GM19025 (cell line): ENCODE data around the gene DOCK10.
A peak's percentile ranks its signal among the peaks of the same experiment; 100 is the strongest.

ENCODE experiments used
- ATAC-seq: cut with Tn5 transposase; IDR thresholded peaks from one replicate; pipeline ENCODE4 v1.9.1; 2021; ENCODE audit warnings: mild to moderate bottlenecking, low read depth, moderate library complexity; ENCODE audit not compliant: unreplicated experiment

Gene DOCK10

DNA sequence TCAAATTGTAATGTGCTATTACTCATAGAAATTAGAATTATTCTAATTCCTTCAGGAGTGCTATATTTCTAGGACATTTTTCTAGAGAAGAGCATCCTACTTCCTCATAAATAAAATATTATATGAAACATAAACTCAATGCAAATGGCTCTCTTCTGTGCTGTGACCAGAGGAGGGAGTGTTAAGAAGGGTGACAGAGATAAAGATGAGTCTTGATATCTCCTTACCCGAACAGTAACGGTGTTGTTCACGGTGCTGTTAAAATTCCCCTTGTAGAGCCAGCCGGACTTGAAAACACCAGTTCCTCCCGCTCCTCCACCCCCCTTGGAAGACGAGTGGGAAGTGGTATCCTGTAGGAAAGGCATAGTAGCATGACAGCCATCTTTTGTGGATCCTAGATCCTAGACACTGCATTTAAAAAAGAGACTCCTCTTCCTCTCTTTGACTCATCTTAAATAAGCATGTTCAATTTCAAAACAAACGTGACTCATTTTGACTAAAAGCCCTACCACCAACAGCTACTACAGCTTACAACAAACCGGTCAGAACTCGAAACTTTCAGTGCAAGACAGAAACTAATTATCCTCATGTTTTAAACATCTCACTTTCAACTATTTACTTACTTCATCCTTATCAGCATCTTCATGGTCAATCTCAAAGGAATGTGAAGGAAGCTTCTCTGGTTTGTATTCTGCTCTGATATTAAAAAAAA lies 156.3 kb downstream of the DOCK10 start:
- peak; percentile 80 for ATAC-seq

DNA sequence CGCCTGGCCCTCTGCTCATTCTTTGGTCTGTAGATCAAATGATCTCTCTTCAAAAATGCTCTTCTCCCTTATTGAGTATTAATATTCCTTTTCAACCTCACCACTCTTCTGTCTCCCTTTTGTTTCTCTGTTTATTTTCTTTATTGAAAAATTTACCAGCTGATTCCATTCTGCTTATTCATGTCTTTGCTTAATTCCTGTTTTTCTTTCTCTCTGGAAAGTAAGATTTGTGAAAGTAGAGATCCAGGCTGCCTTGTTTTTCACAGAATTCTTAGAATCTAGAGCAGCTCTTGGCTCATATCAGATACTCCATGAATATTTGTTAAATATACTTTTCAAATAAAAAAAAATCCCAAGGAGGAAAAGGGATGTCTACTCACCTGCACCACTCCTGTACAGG lies 157.0 kb downstream of the DOCK10 start:
- no peak for ATAC-seq

DNA sequence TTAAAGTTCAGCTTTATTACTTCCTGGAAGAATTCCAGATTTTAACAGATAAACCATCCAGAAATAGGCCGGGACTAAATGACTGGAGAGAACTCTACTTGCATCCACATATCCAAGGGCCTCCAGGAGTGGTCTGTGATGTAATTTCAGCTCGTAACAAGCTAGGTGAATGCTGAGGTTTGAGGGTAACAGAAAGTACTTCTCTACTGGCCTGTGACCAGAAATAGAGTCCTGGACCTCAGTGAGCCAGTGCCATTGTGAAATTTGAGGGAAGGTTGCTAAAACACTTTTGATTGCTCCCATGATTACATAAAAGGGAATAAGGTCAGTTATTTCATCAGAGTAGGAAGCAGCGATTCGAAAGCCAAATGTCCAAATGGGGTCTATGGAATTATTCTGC lies 158.1 kb downstream of the DOCK10 start:
- no peak for ATAC-seq

DNA sequence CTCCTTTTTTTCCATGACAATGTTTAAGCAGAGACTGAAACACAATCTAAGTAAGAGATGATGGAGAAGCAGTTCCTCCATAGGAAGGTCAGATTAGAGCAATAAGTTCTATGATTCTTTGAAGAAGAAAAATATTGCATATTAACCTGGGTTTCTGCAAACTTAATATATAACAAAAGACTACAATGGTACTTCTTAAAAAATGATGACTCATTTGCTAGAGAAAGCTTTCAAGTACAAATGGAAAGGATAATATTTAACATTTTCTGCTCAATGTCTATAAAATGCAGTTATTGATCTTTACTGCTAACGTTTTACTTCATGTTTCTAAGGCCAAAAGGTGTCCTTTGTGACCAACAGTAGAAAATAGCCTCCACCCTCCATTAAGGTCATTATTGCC lies 158.6 kb downstream of the DOCK10 start:
- ATAC-seq, result no peak

DNA sequence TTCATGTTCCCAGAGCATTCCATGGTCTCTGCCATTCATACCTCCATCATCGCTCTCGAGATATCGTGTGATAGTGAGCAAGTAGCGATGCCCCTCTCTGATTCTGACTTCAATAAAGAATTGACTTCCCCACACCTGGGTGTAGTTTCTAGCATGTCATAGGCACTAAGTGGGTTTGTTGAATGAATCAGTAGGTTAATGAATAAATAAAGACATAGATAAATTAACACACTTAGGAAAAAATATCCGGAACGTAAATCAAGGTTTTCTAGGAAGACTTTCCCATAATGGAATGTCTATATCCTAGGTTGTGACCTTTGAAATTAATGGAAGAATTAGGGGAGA lies 159.1 kb downstream of the DOCK10 start:
- no peak for ATAC-seq

DNA sequence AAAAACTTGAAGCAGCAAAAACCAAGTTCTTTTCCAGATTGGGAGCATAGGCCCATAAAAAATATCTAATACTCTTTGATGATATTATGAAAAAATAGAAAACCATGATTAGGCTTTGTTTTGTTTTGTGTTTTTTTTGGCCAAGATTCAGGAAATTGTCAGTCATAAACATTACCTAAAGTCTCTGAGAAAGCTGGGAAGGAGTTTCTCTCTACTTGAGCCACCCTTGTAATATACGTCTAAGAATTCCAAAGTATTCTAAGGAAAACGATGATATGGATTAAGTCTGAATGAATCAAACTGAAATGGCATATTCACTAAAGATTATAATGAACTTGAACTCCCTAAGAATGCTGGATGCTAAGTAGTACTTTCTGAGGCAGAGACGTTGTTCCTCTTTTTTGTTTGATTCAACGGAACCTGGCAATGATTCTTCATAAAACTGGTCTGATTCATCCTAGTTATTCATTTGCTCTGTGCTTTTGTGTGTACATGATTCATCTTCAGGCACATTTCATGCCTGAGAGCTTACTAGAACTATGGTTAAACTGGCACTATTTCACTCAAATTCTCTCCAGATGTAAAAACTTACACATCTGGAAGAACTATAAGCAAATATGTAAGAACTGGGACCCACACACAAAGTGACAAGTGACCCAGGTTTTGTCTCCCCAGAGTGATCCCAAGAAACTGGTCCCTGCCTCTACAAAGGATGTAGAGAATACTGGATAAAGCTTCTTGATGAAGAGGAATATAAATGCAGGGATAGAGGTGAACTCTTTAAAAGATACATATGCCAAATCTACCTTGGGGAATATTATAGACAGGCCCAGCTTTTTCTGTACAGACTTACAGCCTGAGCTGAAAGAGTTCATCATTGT lies 159.7 kb downstream of the DOCK10 start:
- no peak for ATAC-seq

DNA sequence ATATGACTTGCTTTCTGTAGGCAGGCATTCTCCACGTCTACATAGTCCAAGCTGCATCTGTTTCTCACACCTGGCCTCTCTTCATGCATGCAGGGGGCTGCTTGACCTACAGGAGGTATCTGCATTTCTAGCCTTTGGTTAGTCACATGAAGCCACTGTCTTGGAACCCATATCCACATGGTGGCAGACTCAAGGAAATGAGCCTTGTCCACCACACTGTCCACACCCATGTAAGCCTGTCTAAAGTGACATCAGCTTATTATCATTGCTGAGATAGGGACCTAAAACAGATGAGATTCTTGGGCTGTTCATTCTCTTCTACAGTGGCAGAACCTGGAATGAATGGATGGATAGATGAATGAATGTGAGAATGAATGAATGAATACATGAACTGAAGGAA lies 160.4 kb downstream of the DOCK10 start:
- ATAC-seq, result no peak

DNA sequence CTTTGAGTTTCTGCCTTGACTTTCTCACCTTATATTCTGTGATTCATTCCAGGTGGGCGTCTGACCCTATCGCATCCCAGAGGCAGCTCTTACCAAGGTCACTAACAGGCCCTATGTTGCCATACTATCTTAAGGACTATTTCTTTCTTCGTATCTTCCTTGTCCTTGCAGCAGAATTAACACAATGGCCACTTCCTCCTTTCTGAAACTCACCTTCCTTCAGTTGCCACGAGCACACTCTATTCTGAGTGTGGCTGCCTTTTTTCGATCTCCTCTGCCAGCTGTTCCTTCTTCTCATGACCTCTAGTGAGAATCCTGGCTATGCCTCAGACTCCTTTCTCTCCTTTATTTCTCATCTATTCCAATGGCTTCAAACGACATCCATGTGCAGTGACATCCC lies 165.7 kb downstream of the DOCK10 start:
- ATAC-seq, result no peak

DNA sequence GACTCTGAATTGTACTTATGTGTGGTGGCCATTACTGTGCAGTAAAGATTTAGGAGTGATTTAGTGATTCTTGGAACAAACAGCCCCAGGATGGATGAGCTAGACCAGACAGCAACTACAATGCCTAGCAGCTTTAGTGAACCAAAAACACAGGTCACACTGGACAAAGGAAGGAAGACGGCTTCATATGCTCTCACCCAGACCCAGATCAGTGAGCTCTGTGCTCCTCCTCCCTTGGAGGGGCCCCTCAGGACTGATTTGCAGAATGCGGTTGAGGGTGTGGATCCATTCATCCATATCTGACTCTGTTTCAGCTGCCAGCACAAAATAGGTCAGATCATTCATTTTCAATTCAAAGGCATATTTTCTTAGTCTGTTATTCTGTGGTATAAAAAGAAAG lies 166.4 kb downstream of the DOCK10 start:
- ATAC-seq, result no peak

DNA sequence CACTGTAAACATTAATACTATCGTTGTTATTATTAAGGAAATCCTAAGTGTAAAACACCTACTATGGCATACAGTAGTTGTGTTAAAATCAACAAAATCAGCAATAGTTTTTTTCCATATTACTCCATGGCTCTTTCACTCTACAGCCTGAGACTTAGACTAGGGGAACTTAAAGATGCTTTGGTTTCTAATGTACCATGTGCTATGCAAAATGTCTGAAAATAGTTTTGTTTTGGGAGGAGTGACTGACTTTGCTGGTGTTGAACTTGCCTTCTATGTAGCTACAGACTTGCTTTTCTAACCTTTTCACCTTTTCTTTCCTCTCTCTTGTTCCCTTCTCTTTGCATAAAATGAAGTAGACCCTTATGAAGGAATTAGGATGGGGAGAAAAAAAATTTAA lies 167.1 kb downstream of the DOCK10 start:
- no peak for ATAC-seq

DNA sequence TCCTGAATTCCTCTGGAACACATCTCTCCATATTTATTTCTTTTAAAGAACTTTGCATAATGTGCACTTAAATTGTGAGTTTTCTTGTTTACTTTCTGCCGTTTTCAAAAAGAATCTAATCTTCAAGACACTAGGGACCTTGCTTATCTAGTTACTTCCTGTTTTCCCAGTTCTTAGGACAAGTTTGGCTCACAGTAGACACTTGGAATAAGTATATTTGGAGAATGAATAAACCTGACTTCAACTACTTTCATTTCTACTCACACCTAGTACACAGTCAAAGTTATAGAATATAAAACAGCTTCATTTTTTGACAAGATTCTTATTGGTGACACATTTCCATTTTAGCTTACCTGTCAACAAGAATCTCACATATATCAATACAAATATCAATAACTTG lies 170.5 kb downstream of the DOCK10 start:
- ATAC-seq, result no peak

DNA sequence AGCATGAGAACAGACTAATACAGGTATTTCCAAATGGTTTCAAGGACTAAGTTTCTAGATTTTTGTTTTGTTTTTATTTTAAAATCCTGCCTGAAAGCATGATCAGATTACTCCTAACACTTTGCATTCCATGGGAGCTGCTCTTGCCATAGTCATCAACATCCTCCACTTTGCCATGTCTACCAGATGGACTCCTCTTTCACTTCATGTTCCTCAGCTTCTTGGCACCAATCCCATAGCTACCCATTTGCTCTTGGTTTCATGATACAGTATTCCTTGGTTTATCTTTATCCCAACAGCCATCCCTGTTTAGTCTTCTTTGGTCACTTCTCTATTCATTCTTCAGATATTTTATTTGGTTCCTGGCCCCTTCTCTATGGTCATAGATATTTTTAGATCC lies 171.9 kb downstream of the DOCK10 start:
- ATAC-seq, result no peak

DNA sequence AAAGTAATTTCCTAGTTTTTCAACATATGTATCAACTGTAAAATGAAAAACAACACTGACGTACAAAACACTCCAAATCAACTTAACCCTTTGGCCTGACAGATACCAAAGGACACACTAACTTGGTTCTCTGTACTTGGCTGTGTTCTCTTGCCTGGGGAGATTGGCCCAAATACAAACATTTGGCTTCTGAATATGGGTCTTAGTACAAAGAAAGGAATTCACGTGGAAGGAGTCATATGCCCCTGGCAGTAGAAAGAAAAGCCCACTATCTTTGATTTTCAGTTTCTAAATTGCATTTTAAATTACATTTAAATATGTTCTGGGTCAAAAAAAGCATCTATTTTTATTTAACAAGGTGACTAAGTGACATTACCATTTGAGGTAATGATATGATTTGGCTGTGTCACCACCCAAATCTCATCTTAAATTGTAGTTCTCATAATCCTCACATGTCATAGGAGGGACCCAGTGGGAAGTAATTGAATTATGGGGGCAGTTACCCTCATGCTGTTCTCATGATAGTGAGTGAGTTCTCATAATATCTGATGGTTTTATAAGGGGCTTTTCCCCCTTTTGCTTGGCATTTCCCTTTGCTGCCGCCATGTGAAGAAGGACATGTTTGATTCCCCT lies 172.6 kb downstream of the DOCK10 start:
- no peak for ATAC-seq

DNA sequence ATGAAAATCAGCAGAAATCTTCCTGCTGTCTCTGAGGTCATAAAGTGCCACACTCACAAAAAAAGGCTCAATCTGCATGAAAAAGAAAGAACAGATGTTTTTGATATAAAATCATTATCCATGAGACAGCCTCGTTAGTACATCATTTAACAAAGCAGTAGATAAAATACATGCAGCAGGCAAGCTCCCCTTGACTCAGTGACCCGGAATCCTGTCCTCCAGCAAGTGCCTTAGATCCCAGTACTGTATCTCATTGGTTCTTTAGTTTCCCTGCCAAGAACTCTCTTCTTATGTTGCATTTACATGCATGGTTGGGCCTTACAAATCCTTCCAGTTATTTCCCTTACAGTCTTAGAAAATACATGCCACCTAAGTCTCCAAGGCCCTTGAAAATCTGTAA lies 177.3 kb downstream of the DOCK10 start:
- ATAC-seq, result no peak

DNA sequence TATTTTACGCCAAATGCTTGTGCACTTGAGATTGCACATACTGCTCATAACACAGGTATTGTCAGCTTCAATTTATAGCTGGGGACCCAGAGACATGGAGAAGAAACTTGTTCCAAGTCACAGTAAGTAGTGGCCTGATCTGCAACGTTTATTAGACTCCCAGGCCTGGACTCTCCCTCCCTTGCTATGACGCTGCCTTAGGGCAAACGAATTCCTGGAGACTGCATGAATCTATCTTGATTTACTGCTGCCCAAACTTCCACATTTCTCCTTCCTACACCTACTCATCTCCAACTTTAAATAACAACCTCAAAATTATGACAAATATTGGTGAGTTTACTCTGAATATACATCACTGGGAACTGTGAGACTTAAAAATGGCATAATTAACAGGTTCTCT lies 181.0 kb downstream of the DOCK10 start:
- no peak for ATAC-seq

DNA sequence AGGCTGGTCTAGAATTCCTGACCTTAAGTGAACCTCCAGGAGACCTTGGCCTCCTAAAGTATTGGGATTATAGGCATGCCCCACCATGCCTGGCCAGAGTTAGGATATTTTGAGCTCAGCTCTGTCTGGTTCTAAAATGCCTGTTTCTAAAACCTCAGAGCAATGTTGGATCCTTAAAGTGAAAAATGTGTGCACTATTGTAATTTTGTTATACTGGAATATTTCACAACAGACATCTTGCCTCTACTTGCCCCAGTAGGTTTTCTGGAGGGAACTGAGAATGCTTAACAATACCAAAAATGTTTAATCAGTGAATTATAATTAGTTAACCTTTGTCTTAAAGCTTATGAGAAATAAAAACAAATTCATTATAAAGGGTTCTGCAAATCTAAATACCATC lies 181.5 kb downstream of the DOCK10 start:
- no peak for ATAC-seq

DNA sequence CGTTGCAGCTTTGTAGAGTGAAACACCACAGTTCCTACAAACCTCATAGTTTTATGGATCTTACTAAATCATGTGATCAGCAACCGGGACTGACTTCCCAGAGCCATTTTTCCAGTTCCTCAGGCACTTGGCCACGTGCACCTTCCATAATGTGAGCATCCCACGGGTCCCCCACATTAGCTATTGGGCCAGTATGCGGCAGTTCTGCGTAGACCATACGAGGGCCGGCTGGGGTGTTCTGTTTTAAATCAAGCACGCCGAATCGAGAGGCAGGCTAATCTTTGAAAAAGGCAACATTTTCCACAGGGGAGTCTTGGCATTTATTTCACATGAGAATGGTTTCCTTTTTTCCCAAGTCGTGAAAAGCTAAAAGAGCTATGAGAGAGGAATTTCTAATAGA lies 190.5 kb downstream of the DOCK10 start:
- no peak for ATAC-seq

DNA sequence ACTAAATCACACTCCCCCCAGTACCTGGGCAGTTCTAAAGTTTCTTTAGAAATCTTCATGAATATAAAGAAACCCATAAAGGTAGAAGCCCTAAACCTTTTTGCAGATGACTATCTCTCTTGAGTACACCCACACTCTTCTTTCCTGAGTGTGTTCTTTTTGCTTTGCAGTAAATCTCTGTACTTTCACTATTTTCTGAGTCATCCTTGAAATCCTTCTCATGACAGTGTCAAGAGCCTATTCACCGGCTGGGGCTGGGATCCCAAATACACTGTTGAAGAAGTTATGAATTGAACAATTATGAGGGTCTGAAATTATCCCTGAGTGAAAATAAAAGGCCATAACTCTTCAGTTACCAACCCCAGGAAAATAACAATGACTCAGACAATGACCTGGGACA lies 192.2 kb downstream of the DOCK10 start:
- no peak for ATAC-seq

DNA sequence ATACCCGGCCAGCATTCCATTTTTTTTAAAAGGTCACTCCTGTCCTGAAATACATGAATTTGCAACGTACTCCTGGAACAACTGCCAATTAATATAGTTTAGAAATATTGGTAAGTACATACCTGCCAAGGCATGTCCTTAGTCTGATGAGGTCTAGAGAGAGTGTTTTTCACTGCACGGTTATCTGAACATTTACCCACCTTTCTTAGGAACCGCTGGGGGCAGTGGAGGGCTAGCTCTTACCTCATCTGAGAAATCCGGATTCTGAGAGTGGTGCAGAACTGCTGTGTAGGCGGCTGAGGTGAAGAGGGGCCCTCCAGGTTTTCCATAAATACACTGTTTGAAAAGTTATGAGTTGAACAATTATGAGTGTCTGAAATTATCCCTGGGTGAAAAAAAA lies 193.0 kb downstream of the DOCK10 start:
- ATAC-seq, result no peak

DNA sequence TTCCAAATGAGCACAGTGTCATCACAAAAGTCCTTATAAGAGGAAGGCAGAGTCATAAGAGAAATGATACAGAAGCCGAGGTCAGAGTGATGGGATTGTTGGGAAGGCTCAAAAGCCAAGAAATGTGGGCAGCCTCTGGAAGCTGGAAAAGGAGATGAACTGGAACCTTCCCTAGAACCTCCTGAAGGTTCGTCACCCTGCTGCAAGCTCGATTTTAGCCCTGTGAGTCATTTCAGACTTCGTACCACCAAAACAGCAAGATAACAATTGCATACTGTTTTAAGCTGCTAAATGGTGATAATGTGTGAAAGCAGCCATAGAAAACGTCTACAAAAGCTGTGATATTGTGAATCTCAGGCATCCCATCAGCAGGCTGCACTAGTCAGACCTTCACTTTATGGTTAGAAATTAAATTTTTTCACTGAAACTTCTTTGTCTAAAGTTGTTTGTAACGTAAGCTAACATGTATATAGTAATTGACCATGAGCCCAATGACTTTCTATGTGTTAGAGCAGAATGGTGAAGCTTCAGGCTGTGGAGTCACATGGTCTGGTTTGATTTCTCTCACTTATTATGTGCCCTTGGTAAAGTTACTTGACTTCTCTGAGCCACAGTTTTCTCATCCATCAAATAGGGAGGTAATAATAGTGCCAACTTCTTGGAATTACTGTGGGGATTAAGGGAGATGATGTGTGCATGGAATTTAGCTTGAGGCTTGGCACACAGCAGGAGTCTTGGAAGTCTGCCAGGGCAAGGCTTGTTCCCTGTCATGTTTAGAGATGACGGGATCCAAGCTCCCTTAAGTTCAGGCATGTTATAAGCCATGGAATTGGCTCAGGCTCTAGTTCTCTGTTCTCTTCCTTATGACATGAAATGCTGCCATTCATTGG lies 194.1 kb downstream of the DOCK10 start:
- no peak for ATAC-seq

DNA sequence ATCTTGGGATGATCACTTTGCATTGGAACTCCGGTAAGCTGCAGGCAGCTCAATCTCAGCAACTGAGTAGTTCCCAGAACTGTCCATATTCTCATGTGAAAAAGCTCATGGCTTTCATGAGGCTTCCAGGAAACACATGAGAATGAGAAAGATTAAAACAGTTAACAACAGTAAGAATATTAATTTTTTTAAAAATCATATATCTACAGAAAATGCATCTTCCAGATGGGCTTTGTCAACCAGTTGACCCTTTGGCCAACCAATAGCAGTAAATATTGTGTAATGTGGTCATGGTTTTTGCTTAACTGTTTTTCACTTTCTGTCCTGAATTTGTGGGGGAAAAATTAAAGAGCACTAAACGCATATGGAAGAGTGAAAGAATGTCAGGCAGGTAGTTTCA lies 194.9 kb downstream of the DOCK10 start:
- ATAC-seq, result no peak
